HG03097 (cell line): Measurements from ENCODE around the gene SIRT7.
"Not testable (repeated sequence)": the region's sequence is repeated elsewhere in the genome, so short reads cannot be mapped to it uniquely, and the experiment has no call there.

Source experiments
- ATAC-seq: cut with Tn5 transposase; IDR thresholded peaks from one replicate; pipeline ENCODE4 v1.9.1; 2021; ENCODE audit not compliant: unreplicated experiment, low FRiP score

Gene SIRT7

DNA sequence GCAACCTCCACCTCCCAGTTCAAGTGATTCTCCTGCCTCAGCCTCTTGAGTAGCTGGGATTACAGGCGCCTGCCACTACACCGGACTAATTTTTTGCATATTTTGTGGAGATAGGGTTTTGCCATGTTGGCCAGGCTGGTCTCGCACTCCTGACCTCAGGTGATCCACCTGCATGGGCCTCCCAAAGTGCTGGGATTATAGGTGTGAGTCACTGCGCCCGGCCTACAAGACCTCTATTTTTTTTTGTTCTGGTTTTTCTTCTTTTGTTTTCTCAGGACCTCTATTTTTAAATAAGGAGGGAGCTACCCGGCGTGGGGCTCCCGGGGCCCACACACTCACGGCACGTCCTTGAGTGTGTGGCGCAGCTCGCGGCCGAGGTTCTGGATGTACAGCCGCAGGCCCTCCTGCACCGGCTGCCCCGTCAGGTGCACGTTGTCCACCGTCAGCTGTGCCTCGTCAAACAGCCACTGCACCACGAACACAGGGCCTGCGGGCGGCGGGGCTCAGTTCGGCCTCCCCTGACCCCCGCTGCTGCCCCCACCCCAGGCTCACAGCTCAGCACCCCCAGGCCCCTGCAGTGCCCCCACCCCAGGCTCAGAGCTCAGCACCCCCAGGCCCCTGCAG lies 37.2 kb upstream of the SIRT7 start:
- no peak for ATAC-seq

DNA sequence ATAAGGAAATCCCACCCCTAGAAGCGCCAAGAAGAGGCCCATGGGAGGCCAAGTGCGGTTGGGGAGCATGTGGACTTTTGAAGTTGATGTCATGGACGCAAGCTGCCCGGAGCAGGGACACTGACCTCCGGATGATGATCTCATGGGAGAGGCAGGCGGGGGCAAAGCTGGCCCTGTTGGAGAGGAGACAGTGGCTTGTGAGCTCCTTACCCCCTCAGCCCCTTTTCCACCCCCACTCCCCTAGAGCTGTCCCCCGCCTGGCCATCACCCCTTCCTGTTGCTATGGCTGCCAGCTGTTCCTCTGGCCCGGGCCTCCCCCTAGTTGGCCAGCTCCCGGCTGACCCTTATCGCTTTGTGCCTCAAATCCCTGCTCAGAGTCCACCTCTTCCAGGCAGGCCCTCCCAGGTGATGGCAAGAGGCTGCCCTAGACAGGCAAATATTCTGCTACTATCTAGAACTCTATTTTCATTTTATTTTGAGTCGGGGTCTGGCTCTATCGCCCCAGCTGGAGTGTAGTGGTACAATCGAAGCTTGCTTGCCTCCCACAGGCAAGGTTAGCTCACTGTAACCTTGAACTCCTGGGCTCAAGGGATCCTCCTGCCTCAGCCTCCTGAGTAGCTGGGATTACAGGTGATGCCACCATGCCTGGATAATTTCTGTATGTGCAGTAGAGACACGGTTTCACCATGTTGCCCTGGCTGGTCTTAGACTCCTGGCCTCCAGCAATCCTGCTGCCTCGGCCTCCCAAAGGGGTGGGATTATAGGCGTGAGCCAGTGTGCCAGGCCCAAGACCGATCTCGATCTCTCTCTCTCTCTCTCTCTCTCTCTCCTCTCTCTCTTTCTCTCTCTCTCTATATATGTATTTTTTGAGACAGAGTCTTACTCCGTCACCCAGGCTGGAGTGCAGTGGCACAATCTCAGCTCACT lies 36.4 kb upstream of the SIRT7 start:
- ATAC-seq: no peak

DNA sequence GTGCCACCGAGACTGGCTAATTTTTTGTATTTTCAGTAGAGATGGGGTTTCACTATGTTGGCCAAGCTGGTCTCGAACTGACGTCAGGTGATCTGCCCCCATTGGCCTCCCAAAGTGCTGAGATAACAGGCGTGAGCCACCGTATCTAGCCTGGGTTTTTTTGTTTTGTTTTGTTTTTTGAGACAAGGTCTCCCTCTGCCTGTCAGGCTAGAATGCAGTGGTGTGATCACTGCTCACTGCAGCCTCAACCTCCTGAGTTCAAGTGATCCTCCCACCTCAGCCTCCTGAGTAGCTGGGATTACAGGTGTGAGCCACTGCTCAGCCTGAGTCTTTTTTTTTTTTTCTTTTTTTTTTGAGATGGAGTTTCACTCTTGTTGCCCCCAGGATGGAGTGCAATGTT lies 35.5 kb upstream of the SIRT7 start:
- ATAC-seq: not testable (repeated sequence)

DNA sequence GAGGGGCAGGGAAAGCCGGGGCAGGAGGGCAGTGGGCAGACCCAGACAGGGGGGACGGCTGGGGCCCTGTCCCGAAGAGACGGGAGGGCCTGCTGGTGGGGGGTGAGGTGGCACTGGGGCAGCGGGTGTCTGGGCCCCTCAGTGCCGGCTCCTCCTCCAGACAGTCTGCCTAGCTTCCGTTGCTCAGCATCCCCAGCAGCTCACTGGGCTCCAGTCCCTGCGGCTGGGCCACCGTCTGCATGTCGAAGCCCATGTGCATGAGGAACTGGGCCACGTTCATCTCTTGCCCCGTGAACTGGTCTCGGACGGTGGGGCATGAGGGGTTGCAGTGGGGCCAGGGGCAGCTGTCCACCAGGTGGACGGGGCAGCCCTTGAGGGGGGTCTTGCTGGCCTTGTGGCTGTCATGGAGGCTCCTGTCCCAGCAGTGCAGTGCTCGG lies 34.8 kb upstream of the SIRT7 start:
- no peak for ATAC-seq

DNA sequence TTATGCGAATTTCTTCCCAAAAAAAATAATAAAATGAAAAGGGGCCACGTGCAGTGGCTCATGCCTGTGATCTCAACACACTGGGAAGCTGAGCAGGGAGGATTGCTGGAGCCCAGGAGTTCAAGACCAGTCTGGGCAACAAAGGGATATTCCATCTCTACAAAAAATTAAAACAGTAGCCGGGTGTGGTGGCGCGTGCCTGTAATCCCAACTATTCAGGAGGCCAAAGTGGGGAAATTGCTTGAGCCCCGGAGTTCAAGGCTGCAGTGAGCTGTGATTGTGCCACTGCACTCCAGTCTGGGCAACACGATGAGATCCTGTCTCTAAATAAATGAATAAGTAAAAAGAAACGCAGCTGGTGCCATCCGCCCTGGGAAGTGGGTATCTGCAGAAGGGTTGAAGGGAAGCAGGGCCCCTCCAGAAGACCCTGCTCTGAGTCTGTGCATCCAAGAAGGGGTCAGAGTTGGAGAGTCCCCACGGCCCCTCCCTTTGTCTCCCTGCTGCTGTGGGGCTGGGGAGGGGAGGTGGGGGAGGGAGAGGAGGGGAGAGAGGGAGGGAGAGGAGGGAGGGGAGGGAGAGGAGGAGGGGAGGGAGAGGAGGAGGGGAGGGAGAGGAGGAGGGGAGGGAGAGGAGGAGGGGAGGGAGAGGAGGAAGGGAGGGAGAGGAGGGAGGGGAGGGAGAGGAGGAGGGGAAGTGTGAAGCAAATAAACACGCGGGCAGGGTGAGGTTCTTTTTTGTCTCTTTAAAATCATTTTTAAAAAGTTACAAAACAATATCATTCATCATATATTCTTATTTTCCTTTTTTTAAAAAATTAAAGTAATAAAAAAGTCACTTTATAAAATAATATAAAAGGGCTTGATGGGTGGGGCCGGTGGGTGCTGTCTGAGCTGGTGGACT lies 34.1 kb upstream of the SIRT7 start:
- ATAC-seq: no peak

DNA sequence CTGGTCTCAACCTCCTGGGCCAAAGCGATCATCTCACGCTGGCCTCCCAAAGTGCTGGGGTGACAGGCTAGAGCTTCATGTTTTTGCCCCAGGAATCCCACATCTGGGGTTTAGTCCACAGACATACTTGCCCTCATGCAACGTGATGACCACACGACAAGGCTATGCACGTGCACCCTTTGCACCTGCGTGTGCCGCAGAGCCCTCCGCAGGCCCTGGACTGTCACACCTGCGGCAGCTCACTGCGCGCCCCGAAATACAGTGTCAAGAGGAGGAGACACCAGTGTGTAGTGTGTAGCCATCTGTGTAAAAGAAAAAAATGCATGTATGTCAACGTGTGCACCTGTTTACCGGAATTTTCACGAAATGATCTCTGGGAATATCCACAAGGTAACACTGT lies 32.5 kb upstream of the SIRT7 start:
- ATAC-seq: no peak

- ATAC-seq: no peak
Measured at GRCh38 chr17:81948635-81949378, 30.8 kb upstream of the SIRT7 start.

DNA sequence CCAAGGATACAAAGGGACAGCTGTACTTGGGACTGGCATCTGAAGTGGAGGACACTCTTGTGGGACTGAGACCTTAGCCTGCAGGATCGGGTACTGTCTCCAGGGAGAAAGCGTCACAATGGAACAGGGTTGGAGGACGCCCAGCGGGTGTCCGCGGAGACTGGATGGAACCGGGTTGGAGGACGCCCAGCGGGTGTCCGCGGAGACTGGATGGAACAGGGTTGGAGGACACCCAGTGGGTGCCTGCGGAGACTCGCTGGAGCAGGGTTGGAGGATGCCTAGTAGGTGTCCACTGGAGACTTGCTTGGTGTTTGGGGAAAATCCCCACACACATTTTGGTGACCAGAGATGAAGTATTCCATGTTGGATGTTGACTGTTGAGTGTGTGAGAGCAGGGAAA lies 29.2 kb upstream of the SIRT7 start, which contains the start of gene MYADML2:
Gene MYADML2, minus strand, starts transcription at position 45 of the 400 bp plus-strand sequence. CDS start 5,492 bp downstream, outside the sequence.
- no peak for ATAC-seq

GRCh38 chr17:81944858-81945257 lies 26.9 kb upstream of the SIRT7 start:
- ATAC-seq: no peak

GRCh38 chr17:81942167-81942553 lies 24.2 kb upstream of the SIRT7 start:
- ATAC-seq: no peak

DNA sequence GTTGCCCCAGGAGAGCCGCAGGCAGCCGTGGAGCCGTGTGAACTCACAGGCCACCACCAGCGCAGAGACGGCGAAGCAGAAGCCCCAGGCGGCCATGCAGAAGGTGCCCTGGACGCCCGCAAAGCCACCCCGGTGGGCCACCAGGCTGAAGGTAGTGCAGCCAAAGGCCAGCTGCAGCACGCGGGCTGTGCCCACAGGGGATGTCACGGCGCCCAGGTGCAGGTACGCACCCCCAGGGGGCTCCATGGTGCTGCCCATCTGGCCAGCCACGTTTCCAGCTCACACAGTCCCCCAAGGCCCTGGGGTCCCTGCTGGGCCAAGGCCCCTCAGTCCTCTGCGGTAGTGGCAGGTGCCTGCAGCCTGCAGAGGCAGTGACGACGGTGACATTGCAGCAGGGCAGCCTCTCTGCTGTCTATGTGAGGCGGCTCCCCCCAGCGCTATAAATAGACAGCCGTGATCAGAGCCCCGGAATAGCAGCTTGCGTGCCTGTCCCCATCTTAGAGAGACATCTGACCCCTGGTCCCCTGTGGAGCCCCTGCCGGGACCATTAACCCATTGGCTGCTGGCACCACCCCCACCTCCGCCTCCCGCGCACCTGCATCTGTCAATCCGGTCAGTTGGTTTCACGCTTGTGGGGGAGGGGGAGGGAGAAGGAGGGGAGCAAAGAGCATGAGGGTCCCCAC lies 23.6 kb upstream of the SIRT7 start:
- ATAC-seq: no peak

DNA sequence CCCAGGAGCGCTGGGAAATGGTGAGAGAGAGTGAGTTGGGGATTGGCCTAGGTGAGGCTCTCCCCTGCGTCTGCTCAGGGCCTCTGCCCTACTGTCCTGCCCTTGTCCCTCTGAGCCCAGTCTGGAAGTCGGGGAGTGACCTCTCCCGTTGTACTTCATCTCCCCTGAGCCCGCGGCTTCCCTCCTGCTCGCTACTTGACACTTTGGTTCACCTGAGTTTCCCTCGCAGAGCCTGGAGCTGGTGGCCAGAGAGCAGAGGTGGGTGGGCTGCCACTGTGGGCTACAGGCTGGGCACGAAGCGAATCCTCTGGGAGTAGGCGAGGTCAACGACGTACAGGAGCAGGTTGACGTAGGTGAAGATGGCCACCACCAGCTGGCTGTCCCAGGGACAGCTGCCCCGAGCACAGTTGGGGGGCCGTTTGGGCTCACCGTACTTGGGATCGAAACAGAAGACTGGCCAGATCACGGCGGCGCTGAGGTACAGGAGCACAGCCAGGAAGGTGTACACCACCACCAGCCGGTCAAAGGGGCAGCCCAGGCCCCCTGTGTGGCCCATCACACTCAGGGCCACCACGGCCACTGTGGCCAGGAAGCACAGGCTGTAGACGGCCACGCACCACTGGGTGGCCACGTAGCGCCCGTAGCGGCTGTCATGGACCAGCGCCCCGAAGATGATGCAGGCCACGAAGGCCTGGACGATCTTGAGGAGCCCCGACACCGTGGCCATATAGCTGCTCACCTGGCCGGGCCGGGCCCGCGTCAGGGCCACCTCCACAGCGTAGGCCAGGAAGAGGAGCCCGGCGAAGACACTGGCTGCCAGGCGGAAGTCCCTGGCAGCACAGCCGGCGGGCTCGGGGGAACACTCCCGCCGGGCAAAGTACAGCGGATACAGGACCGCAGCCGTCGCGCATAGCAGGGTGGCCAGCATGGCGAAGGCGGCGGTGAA lies 22.8 kb upstream of the SIRT7 start:
- no peak for ATAC-seq

GRCh38 chr17:81939881-81940385 lies 22.0 kb upstream of the SIRT7 start:
- ATAC-seq: no peak

DNA sequence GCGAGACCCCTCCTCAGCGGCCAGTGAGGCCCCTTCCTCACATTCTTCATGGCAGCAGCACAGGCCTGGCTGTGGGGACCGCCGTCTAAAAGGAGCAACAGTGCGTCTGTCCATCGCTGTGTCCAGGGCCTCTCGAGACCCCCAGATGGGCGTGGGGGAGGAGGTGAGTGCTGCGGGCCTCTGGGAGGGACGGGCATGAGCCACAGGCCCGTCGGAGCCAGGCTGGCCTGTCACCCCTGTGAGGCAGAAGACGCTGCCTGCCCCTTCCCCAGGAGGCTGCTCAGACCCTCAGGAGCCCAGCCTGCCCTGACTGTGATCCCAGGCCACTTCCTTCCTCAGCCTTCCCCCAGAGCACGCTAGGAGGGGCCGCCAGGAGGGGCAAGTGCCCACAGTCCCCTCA lies 21.2 kb upstream of the SIRT7 start:
- no peak for ATAC-seq

DNA sequence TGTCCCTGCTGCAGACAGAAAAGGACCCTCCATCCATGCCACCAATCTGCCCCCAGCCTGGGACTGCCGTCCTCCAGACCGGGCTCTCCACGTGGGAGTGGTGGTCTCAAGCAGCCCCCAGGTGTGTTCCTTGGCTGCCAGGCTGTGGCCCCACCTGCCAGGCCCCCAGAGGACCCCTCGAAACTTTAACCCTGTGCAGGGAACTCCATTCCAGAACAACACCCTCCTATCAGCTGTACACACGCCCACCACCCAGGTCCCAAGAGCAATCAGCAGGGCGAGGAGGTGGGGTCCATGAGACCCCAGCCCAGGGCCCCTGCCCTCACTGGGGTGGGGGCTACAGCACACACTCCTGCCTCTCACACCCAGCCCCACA lies 17.7 kb upstream of the SIRT7 start:
- no peak for ATAC-seq

DNA sequence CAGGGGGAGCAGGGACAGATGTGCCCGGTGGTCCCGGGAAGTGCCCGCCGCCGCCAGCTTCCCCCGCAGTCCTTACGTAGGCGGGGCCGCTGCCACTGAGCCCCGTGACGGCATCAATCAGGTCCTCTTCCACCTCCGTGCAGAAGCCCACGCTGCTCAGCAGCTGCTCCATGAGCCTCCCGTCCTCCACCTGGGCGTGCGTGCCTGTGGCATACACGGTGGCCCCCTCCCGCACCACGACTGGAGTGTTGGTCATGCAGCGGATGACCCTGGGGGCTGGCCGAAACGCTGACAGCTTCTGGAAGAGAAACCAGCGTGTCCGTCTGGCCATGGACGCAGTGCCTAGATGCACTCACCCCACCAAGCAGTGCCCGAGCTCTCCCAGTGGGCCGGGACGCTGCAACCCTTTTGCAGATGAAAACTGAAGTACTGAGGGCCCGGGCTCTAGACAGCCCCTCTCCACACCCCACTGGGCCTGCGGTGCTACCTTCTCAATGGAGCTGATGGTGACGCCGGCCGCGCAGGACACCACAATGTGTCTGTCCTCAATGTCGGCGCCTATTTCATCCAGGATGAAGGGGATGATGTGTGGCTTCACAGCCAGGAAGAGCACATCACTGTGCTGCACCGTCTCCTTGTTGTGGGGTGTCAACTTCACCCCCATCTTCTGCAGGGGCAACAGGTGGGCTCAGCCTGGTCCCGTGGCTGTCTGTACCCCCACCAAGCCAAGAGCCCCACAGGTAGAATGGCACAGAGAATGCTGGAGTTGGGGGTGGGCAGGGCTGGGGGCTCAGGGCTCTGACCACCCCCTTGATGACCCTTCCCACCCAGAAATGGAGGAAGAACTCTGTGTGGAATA lies 17.1 kb upstream of the SIRT7 start:
- no peak for ATAC-seq

DNA sequence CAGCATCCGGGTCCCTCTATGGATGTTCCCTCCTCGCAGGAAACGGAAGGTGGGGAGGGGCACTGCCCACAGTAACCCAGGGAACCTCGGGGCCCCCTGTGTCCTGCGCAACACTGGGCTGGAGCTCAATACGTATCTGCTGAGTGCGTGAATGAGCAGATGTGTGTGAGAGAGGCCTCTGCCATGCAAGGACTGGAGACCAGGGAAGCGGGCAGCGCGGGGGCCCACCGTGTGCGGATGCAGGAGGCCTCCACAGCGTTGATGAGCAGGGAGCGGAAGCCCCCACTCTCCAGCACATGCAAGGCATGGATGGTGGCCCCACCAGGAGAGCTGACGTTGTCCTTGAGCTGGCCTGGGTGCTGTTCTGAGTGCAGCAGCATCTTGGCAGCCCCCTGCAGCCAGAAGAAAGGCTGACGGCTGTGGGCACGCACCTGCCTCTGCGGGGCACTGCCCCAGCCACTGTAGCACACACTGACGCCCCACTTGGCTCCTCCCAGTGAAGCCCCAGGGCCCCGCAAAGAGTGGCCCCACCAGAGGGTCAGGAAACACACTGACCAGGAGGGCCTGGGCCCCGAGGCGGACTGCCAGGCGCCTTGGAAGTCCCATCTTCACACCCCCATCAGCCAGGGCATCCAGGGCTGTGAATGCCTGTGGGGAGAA lies 16.3 kb upstream of the SIRT7 start:
- no peak for ATAC-seq
